ENCODE measurements around the gene ARL5B. TPM values are rescaled to one million over a fixed set of nuclear protein-coding genes. Genes with fewer than 3 reads are reported as not detected.

Gene ARL5B
- total RNA-seq, 1 experiment from 2014 or later, result 12.2 TPM

DNA sequence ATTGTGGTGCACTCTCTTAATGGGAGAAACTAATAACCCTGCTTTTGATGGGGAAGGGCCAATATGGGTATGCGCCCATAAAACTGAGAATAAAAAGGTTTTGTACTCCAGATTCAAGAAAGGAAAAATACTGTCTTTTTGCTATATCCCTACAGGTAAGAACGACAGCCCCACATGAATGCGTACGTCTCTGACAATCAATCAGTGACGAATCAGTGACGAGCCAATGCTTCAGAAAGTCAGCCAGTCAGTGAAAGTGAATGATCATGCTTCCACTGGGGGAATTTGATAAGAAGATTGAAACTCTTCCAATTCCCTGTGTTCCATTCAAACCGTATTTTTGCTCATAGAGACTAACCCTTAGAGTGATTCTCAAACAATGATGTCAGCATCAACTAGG, 26.3 kb downstream of the ARL5B start:
- BruUV-seq (replicated peaks), result no TSS peak
- Histone ChIP-seq H3K9me3 (ENCODE audit: control insufficient read depth, insufficient read depth, low read depth, low read length) (no peaks in the 10 kb centered on the region), H3K27ac (ENCODE audit: low read length) (no peak overlapping the region), H3K4me1 (ENCODE audit: control insufficient read depth, insufficient read depth, low read length) (no peaks in the 10 kb centered on the region), H3K4me3 (ENCODE audit: low read depth in 2 of 2, low read length in 2 of 2) (no peak overlapping the region), H3K36me3 (ENCODE audit: control insufficient read depth, insufficient read depth, low read length) (no peaks in the 10 kb centered on the region), H3K27me3 (ENCODE audit: control insufficient read depth, insufficient read depth, low read length) (no peaks in the 10 kb centered on the region)
- CTCF ChIA-PET, result no interaction called here
- no peak for DNase-seq (ENCODE audit: low read depth, low spot score)
- ATAC-seq, result no peak
- in situ Hi-C loops (cut with HindIII; ENCODE audit: low pct_unique_long_range_greater_than_20kb, low sequenced_read_pairs) (no loop called here), intact Hi-C loops (cut with micrococcal nuclease; ENCODE audit: unreplicated experiment) (no loop called here)
- POLR2A ChIA-PET, result no interaction called here
- TF ChIP-seq POLR2AphosphoS5 (IDR thresholded peaks at IDR 0.05; ENCODE audit: low read depth, low read length), result no peak
- TF ChIP-seq TCF7L2 (IDR thresholded peaks at IDR 0.05; ENCODE audit: low read depth, low read length), result no peak
- TF ChIP-seq SIN3A (IDR thresholded peaks at IDR 0.05; ENCODE audit: borderline replicate concordance, insufficient read depth, low read depth, low read length), result no peak
- TF ChIP-seq, protein P1, sequence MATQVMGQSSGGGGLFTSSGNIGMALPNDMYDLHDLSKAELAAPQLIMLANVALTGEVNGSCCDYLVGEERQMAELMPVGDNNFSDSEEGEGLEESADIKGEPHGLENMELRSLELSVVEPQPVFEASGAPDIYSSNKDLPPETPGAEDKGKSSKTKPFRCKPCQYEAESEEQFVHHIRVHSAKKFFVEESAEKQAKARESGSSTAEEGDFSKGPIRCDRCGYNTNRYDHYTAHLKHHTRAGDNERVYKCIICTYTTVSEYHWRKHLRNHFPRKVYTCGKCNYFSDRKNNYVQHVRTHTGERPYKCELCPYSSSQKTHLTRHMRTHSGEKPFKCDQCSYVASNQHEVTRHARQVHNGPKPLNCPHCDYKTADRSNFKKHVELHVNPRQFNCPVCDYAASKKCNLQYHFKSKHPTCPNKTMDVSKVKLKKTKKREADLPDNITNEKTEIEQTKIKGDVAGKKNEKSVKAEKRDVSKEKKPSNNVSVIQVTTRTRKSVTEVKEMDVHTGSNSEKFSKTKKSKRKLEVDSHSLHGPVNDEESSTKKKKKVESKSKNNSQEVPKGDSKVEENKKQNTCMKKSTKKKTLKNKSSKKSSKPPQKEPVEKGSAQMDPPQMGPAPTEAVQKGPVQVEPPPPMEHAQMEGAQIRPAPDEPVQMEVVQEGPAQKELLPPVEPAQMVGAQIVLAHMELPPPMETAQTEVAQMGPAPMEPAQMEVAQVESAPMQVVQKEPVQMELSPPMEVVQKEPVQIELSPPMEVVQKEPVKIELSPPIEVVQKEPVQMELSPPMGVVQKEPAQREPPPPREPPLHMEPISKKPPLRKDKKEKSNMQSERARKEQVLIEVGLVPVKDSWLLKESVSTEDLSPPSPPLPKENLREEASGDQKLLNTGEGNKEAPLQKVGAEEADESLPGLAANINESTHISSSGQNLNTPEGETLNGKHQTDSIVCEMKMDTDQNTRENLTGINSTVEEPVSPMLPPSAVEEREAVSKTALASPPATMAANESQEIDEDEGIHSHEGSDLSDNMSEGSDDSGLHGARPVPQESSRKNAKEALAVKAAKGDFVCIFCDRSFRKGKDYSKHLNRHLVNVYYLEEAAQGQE (IDR thresholded peaks at IDR 0.05; ENCODE audit: insufficient read depth in 1 of 2, low read depth in 2 of 2, low read length in 1 of 2), result no peak

DNA sequence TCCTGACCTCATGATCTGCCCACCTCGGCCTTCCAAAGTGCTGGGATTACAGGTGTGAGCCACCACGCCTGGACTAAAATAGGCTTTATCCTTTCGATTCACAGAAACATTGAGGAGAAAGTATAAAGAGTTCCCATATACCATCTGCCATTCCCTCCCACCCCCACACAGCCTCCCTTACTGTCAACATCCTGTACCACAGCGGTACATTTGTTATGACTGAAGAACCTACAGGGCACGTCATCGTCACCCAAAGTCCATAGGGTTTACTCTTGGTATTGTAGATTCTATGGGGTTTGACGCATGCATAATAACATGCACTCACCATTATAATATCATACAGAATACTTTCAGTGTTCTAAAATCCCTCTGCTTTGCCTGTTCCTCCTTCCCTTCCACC, 28.0 kb downstream of the ARL5B start:
- Histone ChIP-seq H3K4me3 (ENCODE audit: low read depth in 2 of 2, low read length in 2 of 2) (no peak overlapping the region), H3K4me1 (ENCODE audit: control insufficient read depth, insufficient read depth, low read length) (no peaks in the 10 kb centered on the region), H3K27ac (ENCODE audit: low read length) (no peak overlapping the region), H3K9me3 (ENCODE audit: control insufficient read depth, insufficient read depth, low read depth, low read length) (no peaks in the 10 kb centered on the region), H3K27me3 (ENCODE audit: control insufficient read depth, insufficient read depth, low read length) (no peaks in the 10 kb centered on the region), H3K36me3 (ENCODE audit: control insufficient read depth, insufficient read depth, low read length) (no peaks in the 10 kb centered on the region)
- DNase-seq (ENCODE audit: low read depth, low spot score) (no peak), ATAC-seq (no peak)
- in situ Hi-C loops (cut with HindIII; ENCODE audit: low pct_unique_long_range_greater_than_20kb, low sequenced_read_pairs) (no loop called here), intact Hi-C loops (cut with micrococcal nuclease; ENCODE audit: unreplicated experiment) (no loop called here)
- no TSS peak for BruUV-seq (replicated peaks)
- ChIA-PET CTCF (no interaction called here), POLR2A (no interaction called here)
- TF ChIP-seq, protein P2, sequence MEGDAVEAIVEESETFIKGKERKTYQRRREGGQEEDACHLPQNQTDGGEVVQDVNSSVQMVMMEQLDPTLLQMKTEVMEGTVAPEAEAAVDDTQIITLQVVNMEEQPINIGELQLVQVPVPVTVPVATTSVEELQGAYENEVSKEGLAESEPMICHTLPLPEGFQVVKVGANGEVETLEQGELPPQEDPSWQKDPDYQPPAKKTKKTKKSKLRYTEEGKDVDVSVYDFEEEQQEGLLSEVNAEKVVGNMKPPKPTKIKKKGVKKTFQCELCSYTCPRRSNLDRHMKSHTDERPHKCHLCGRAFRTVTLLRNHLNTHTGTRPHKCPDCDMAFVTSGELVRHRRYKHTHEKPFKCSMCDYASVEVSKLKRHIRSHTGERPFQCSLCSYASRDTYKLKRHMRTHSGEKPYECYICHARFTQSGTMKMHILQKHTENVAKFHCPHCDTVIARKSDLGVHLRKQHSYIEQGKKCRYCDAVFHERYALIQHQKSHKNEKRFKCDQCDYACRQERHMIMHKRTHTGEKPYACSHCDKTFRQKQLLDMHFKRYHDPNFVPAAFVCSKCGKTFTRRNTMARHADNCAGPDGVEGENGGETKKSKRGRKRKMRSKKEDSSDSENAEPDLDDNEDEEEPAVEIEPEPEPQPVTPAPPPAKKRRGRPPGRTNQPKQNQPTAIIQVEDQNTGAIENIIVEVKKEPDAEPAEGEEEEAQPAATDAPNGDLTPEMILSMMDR (IDR thresholded peaks at IDR 0.05), result no peak
- TF ChIP-seq, protein P1 (IDR thresholded peaks at IDR 0.05; ENCODE audit: insufficient read depth in 1 of 2, low read depth in 2 of 2, low read length in 1 of 2), result no peak
- no peak for TF ChIP-seq TCF7L2 (IDR thresholded peaks at IDR 0.05; ENCODE audit: low read depth, low read length)
- no peak for TF ChIP-seq SIN3A (IDR thresholded peaks at IDR 0.05; ENCODE audit: borderline replicate concordance, insufficient read depth, low read depth, low read length)
